ENCODE measurements around the gene FXYD6. TPM values are rescaled to one million over a fixed set of nuclear protein-coding genes. Genes with fewer than 3 reads are reported as not detected.

Gene FXYD6
- total and polyA plus RNA-seq, 9 of the 15 experiments (the other 6 are each of a cell fraction or from before 2014, with no cell fraction given) = 0.07 to 0.35 TPM; not detected in 7

DNA sequence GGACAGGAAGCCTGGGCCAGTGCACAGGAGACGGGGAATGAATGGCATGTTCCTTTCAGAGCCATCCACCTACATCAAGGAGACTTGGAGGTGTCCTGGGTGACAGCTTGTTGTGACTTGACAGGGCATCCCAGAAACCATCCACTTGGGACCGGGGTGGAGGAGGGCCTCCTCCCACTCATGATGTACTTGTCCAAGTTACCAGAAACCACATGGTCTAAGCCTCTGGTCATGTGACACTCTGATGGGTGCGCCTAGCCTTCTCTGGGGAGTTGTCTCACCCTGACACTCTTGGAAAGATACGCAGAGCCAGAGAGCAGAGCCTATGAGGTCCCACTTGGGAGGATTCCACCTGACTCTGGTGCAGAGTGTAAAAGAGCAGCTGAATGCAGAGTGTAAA, 21.6 kb upstream of the FXYD6 start (continued):
- TF ChIP-seq, protein P1, sequence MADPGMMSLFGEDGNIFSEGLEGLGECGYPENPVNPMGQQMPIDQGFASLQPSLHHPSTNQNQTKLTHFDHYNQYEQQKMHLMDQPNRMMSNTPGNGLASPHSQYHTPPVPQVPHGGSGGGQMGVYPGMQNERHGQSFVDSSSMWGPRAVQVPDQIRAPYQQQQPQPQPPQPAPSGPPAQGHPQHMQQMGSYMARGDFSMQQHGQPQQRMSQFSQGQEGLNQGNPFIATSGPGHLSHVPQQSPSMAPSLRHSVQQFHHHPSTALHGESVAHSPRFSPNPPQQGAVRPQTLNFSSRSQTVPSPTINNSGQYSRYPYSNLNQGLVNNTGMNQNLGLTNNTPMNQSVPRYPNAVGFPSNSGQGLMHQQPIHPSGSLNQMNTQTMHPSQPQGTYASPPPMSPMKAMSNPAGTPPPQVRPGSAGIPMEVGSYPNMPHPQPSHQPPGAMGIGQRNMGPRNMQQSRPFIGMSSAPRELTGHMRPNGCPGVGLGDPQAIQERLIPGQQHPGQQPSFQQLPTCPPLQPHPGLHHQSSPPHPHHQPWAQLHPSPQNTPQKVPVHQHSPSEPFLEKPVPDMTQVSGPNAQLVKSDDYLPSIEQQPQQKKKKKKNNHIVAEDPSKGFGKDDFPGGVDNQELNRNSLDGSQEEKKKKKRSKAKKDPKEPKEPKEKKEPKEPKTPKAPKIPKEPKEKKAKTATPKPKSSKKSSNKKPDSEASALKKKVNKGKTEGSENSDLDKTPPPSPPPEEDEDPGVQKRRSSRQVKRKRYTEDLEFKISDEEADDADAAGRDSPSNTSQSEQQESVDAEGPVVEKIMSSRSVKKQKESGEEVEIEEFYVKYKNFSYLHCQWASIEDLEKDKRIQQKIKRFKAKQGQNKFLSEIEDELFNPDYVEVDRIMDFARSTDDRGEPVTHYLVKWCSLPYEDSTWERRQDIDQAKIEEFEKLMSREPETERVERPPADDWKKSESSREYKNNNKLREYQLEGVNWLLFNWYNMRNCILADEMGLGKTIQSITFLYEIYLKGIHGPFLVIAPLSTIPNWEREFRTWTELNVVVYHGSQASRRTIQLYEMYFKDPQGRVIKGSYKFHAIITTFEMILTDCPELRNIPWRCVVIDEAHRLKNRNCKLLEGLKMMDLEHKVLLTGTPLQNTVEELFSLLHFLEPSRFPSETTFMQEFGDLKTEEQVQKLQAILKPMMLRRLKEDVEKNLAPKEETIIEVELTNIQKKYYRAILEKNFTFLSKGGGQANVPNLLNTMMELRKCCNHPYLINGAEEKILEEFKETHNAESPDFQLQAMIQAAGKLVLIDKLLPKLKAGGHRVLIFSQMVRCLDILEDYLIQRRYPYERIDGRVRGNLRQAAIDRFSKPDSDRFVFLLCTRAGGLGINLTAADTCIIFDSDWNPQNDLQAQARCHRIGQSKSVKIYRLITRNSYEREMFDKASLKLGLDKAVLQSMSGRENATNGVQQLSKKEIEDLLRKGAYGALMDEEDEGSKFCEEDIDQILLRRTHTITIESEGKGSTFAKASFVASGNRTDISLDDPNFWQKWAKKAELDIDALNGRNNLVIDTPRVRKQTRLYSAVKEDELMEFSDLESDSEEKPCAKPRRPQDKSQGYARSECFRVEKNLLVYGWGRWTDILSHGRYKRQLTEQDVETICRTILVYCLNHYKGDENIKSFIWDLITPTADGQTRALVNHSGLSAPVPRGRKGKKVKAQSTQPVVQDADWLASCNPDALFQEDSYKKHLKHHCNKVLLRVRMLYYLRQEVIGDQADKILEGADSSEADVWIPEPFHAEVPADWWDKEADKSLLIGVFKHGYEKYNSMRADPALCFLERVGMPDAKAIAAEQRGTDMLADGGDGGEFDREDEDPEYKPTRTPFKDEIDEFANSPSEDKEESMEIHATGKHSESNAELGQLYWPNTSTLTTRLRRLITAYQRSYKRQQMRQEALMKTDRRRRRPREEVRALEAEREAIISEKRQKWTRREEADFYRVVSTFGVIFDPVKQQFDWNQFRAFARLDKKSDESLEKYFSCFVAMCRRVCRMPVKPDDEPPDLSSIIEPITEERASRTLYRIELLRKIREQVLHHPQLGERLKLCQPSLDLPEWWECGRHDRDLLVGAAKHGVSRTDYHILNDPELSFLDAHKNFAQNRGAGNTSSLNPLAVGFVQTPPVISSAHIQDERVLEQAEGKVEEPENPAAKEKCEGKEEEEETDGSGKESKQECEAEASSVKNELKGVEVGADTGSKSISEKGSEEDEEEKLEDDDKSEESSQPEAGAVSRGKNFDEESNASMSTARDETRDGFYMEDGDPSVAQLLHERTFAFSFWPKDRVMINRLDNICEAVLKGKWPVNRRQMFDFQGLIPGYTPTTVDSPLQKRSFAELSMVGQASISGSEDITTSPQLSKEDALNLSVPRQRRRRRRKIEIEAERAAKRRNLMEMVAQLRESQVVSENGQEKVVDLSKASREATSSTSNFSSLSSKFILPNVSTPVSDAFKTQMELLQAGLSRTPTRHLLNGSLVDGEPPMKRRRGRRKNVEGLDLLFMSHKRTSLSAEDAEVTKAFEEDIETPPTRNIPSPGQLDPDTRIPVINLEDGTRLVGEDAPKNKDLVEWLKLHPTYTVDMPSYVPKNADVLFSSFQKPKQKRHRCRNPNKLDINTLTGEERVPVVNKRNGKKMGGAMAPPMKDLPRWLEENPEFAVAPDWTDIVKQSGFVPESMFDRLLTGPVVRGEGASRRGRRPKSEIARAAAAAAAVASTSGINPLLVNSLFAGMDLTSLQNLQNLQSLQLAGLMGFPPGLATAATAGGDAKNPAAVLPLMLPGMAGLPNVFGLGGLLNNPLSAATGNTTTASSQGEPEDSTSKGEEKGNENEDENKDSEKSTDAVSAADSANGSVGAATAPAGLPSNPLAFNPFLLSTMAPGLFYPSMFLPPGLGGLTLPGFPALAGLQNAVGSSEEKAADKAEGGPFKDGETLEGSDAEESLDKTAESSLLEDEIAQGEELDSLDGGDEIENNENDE (IDR thresholded peaks at IDR 0.05; ENCODE audit: low read depth, low read length) = no peak
- peak; percentile 83; the same call in 1 of the 2 replicates for TF ChIP-seq TOE1 (IDR thresholded peaks at IDR 0.05; ENCODE audit: borderline replicate concordance)
- TF ChIP-seq TOE1 (CRISPR knock-in tag; IDR thresholded peaks at IDR 0.05; ENCODE audit: borderline replicate concordance, low read depth) = no peak
- no peak for TF ChIP-seq ZNF76 (CRISPR knock-in tag; IDR thresholded peaks at IDR 0.05; ENCODE audit: borderline replicate concordance)
- TF ChIP-seq, protein P2, sequence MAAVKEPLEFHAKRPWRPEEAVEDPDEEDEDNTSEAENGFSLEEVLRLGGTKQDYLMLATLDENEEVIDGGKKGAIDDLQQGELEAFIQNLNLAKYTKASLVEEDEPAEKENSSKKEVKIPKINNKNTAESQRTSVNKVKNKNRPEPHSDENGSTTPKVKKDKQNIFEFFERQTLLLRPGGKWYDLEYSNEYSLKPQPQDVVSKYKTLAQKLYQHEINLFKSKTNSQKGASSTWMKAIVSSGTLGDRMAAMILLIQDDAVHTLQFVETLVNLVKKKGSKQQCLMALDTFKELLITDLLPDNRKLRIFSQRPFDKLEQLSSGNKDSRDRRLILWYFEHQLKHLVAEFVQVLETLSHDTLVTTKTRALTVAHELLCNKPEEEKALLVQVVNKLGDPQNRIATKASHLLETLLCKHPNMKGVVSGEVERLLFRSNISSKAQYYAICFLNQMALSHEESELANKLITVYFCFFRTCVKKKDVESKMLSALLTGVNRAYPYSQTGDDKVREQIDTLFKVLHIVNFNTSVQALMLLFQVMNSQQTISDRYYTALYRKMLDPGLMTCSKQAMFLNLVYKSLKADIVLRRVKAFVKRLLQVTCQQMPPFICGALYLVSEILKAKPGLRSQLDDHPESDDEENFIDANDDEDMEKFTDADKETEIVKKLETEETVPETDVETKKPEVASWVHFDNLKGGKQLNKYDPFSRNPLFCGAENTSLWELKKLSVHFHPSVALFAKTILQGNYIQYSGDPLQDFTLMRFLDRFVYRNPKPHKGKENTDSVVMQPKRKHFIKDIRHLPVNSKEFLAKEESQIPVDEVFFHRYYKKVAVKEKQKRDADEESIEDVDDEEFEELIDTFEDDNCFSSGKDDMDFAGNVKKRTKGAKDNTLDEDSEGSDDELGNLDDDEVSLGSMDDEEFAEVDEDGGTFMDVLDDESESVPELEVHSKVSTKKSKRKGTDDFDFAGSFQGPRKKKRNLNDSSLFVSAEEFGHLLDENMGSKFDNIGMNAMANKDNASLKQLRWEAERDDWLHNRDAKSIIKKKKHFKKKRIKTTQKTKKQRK (IDR thresholded peaks at IDR 0.05; ENCODE audit: borderline replicate concordance, low read depth, low read length) = no peak
- no peak for TF ChIP-seq NFXL1 (CRISPR knock-in tag; IDR thresholded peaks at IDR 0.05)
- no peak for TF ChIP-seq STAG1 (CRISPR knock-in tag; IDR thresholded peaks at IDR 0.05; ENCODE audit: borderline replicate concordance)
- TF ChIP-seq TCF3 (CRISPR knock-in tag; IDR thresholded peaks at IDR 0.05) = no peak
- no peak for TF ChIP-seq MEF2D (tag; conservative IDR thresholded peaks at IDR 0.05; ENCODE audit: low read depth)
- TF ChIP-seq CBFA2T2 (conservative IDR thresholded peaks at IDR 0.05) = 0 out of 2 replicates have a peak, but pooled peaks have one; percentile 29
- TF ChIP-seq, protein P3, sequence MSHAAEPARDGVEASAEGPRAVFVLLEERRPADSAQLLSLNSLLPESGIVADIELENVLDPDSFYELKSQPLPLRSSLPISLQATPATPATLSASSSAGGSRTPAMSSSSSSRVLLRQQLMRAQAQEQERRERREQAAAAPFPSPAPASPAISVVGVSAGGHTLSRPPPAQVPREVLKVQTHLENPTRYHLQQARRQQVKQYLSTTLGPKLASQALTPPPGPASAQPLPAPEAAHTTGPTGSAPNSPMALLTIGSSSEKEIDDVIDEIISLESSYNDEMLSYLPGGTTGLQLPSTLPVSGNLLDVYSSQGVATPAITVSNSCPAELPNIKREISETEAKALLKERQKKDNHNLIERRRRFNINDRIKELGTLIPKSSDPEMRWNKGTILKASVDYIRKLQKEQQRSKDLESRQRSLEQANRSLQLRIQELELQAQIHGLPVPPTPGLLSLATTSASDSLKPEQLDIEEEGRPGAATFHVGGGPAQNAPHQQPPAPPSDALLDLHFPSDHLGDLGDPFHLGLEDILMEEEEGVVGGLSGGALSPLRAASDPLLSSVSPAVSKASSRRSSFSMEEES (CRISPR knock-in tag; IDR thresholded peaks at IDR 0.05) = peak; percentile 93
- TF ChIP-seq XRCC5 (IDR thresholded peaks at IDR 0.05; ENCODE audit: low read depth, low read length) = no peak

Measured in K562 (cell line).